HepG2 (cell line): ENCODE data around the gene GPC6. TPM values are rescaled to one million over a fixed set of nuclear protein-coding genes. Genes with fewer than 3 reads are reported as not detected.

ENCODE experiments used
- CEBPG ChIP-seq: IDR thresholded peaks from 2 replicates; pipeline ENCODE4 v1.6.1; 2016
- CREM ChIP-seq, 2 experiments: sonication (generic) in 1 of 2; formaldehyde crosslinking in 1 of 2; IDR thresholded peaks; 2 replicates each; pipeline versions ENCODE4 v1.4.0 to v1.6.1; 2016 to 2020; ENCODE audit warnings: antibody characterized with exemption in 1 of 2, mild to moderate bottlenecking in 1 of 2, missing genetic modification reagents in 1 of 2
- ESRRA ChIP-seq: sonication (generic); formaldehyde crosslinking; IDR thresholded peaks from 2 replicates; pipeline ENCODE4 v1.5.1; 2020; ENCODE audit warnings: mild to moderate bottlenecking, low read depth, missing genetic modification reagents
- FOSL2 ChIP-seq: sonication (generic); formaldehyde crosslinking; IDR thresholded peaks from 2 replicates; pipeline ENCODE4 v1.4.0; 2020; ENCODE audit warnings: missing genetic modification reagents
- HOXA3 ChIP-seq: sonication (generic); formaldehyde crosslinking; IDR thresholded peaks from 2 replicates; pipeline ENCODE4 v1.5.0; 2020; ENCODE audit warnings: missing genetic modification reagents
- MAFK ChIP-seq, 2 experiments: IDR thresholded peaks in 1 of 2; conservative IDR thresholded peaks in 1 of 2; 2 replicates each; pipeline ENCODE4 v1.6.1; 2011; ENCODE audit warnings: improper control_type of control experiment in 2 of 2, low read length in 2 of 2
- MIER2 ChIP-seq: IDR thresholded peaks from 2 replicates; pipeline ENCODE4 v1.6.1; 2016; ENCODE audit warnings: missing biosample characterization, missing genetic modification reagents
- REL ChIP-seq: sonication (generic); formaldehyde crosslinking; conservative IDR thresholded peaks from 2 replicates; pipeline ENCODE4 v1.8.0; 2022; ENCODE audit warnings: mild to moderate bottlenecking, missing genetic modification reagents, moderate library complexity
- THAP7 ChIP-seq: sonication (generic); formaldehyde crosslinking; IDR thresholded peaks from 2 replicates; pipeline ENCODE4 v1.8.1; 2023; ENCODE audit warnings: mild to moderate bottlenecking, missing genetic modification reagents
- ZNF253 ChIP-seq: sonication (generic); formaldehyde crosslinking; IDR thresholded peaks from 2 replicates; pipeline ENCODE4 v1.8.0; 2022; ENCODE audit warnings: mild to moderate bottlenecking, missing genetic modification reagents, borderline replicate concordance
- ZNF329 ChIP-seq: sonication (generic); formaldehyde crosslinking; IDR thresholded peaks from 2 replicates; pipeline ENCODE4 v1.9.0; 2021; ENCODE audit warnings: low read depth, mild to moderate bottlenecking, missing genetic modification reagents
- ZNF430 ChIP-seq: sonication (generic); formaldehyde crosslinking; IDR thresholded peaks from 2 replicates; pipeline ENCODE4 v1.9.0; 2021; ENCODE audit warnings: mild to moderate bottlenecking, missing genetic modification reagents
- ZNF552 ChIP-seq: sonication (generic); formaldehyde crosslinking; IDR thresholded peaks from 2 replicates; pipeline ENCODE4 v1.9.0; 2022; ENCODE audit warnings: missing genetic modification reagents, mild to moderate bottlenecking, borderline replicate concordance
- ZNF768 ChIP-seq: sonication (generic); formaldehyde crosslinking; IDR thresholded peaks from 2 replicates; pipeline ENCODE4 v1.4.0; 2020; ENCODE audit warnings: missing genetic modification reagents
- polyA plus RNA-seq, 8 experiments: library from polyadenylated mRNA; depleted of rRNA in 3 of 8; stranded (reverse) in 7 of 8; unstranded in 1 of 8; fragments of >200 nt; fragmentation: Illumina TruSeq in 4 of 8; extraction: Trizol in 4 of 8; gene quantifications; 2 replicates each; pipeline versions ENCODE4 v1.2.1 to v1.2.3, GENCODE V29; 2011 to 2016; ENCODE audit warnings: low read depth in 4 of 8, missing spikeins in 1 of 8, mixed read lengths in 1 of 8; ENCODE audit not compliant: insufficient read depth in 1 of 8
- total RNA-seq, 5 experiments: library from RNA; depleted of rRNA; stranded (reverse); fragments of >200 nt; fragmentation: Illumina TruSeq; extraction: Trizol; gene quantifications; 2 replicates each; pipeline ENCODE4 v1.2.3, GENCODE V29; 2016; ENCODE audit warnings: low read depth in 1 of 5
- TF ChIP-seq, protein P1 (sequence below): sonication (generic); formaldehyde crosslinking; IDR thresholded peaks from 2 replicates; pipeline ENCODE4 v1.4.0; 2020; ENCODE audit warnings: missing genetic modification reagents; ENCODE audit errors: not compliant biosample characterization
- TF ChIP-seq, protein P2 (sequence below): sonication (generic); formaldehyde crosslinking; IDR thresholded peaks from 2 replicates; pipeline ENCODE4 v1.4.0; 2020; ENCODE audit warnings: missing genetic modification reagents
- TF ChIP-seq, protein P3 (sequence below): sonication (generic); formaldehyde crosslinking; IDR thresholded peaks from 2 replicates; pipeline ENCODE4 v1.5.1; 2020; ENCODE audit warnings: mild to moderate bottlenecking, missing genetic modification reagents, borderline replicate concordance
- TF ChIP-seq, protein P4 (sequence below): sonication (generic); formaldehyde crosslinking; IDR thresholded peaks from 2 replicates; pipeline ENCODE4 v1.4.0; 2020; ENCODE audit warnings: missing genetic modification reagents, borderline replicate concordance

GPC6 gene
- total and polyA plus RNA-seq, 2 of the 13 experiments (the other 11 are each of a cell fraction or from before 2014, with no cell fraction given): 24.5 to 33.9 TPM

DNA sequence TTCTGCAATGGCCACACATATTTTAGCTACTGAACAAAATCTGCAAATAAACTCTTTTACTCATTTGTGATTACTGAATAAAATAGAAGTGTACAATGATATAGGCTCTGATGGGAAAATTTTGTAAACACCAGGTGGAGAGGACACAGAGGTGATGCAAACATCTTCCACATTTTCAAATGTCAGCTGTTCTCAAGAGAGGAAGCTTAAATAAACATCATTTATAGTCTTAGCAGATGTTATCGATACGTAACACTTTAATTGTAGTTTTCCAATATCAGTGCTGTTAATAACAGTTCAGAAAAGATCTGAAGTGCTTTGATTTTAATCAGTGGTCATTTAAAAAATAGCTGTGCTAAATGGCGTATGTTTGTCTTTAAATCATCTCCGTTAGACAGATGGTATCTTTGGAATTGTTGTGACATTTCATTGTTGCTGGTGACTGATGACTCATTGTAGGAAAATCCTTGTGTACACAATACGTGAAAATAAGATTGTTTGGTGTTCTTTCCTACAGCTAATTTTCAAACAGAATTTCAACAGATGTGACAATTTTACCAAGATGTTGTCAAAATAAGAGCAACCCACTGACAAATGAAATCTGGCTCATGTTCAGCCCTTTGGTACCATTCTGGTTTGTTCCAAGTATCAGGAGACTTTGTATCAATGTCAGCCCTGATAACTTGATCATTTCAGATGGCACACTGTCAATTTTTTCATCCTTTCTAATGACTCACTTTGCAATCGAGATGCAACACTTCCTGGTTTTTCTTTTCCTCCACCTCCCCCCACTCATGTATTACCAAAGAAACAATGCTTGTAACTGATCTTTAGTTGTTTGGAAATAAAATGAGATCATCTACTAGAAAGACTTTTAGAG, 736.9 kb downstream of the GPC6 start (continued):
- TF ChIP-seq FOSL2 (peak; percentile 92), ZNF329 (CRISPR knock-in tag) (no peak), CEBPG (CRISPR knock-in tag) (peak; percentile 74), THAP7 (CRISPR knock-in tag) (no peak), ZNF253 (no peak), ESRRA (CRISPR knock-in tag) (0 out of 2 replicates have a peak, but pooled peaks have one; percentile 37), ZNF430 (CRISPR knock-in tag) (no peak), MIER2 (CRISPR knock-in tag) (no peak), REL (CRISPR knock-in tag) (no peak), ZNF768 (no peak), ZNF552 (CRISPR knock-in tag) (no peak), HOXA3 (CRISPR knock-in tag) (no peak), CREM (IDR thresholded peaks at IDR 0.05) (peak; percentile 72), CREM (CRISPR knock-in tag; IDR thresholded peaks at IDR 0.05) (no peak), MAFK (conservative IDR thresholded peaks at IDR 0.05 in 1 of 2, IDR thresholded peaks at IDR 0.05 in 1 of 2; ENCODE audit: low read length in 2 of 2) (no peak)
- TF ChIP-seq, protein P1, sequence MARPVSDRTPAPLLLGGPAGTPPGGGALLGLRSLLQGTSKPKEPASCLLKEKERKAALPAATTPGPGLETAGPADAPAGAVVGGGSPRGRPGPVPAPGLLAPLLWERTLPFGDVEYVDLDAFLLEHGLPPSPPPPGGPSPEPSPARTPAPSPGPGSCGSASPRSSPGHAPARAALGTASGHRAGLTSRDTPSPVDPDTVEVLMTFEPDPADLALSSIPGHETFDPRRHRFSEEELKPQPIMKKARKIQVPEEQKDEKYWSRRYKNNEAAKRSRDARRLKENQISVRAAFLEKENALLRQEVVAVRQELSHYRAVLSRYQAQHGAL (CRISPR knock-in tag): no peak
- TF ChIP-seq, protein P2, sequence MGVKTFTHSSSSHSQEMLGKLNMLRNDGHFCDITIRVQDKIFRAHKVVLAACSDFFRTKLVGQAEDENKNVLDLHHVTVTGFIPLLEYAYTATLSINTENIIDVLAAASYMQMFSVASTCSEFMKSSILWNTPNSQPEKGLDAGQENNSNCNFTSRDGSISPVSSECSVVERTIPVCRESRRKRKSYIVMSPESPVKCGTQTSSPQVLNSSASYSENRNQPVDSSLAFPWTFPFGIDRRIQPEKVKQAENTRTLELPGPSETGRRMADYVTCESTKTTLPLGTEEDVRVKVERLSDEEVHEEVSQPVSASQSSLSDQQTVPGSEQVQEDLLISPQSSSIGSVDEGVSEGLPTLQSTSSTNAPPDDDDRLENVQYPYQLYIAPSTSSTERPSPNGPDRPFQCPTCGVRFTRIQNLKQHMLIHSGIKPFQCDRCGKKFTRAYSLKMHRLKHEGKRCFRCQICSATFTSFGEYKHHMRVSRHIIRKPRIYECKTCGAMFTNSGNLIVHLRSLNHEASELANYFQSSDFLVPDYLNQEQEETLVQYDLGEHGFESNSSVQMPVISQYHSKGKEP (CRISPR knock-in tag): no peak
- TF ChIP-seq, protein P3, sequence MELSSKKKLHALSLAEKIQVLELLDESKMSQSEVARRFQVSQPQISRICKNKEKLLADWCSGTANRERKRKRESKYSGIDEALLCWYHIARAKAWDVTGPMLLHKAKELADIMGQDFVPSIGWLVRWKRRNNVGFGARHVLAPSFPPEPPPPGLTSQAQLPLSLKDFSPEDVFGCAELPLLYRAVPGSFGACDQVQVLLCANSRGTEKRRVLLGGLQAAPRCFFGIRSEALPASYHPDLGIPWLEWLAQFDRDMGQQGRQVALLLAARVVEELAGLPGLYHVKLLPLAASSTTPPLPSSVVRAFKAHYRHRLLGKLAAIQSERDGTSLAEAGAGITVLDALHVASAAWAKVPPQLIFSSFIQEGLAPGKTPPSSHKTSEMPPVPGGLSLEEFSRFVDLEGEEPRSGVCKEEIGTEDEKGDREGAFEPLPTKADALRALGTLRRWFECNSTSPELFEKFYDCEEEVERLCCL (CRISPR knock-in tag): no peak
- TF ChIP-seq, protein P4, sequence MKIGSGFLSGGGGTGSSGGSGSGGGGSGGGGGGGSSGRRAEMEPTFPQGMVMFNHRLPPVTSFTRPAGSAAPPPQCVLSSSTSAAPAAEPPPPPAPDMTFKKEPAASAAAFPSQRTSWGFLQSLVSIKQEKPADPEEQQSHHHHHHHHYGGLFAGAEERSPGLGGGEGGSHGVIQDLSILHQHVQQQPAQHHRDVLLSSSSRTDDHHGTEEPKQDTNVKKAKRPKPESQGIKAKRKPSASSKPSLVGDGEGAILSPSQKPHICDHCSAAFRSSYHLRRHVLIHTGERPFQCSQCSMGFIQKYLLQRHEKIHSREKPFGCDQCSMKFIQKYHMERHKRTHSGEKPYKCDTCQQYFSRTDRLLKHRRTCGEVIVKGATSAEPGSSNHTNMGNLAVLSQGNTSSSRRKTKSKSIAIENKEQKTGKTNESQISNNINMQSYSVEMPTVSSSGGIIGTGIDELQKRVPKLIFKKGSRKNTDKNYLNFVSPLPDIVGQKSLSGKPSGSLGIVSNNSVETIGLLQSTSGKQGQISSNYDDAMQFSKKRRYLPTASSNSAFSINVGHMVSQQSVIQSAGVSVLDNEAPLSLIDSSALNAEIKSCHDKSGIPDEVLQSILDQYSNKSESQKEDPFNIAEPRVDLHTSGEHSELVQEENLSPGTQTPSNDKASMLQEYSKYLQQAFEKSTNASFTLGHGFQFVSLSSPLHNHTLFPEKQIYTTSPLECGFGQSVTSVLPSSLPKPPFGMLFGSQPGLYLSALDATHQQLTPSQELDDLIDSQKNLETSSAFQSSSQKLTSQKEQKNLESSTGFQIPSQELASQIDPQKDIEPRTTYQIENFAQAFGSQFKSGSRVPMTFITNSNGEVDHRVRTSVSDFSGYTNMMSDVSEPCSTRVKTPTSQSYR (CRISPR knock-in tag): peak; percentile 39
